ENCODE data around the gene TSPYL6. TPM values are rescaled to one million over a fixed set of nuclear protein-coding genes. Genes with fewer than 3 reads are reported as not detected.
"Not testable (repeated sequence)": the region's sequence is repeated elsewhere in the genome, so short reads cannot be mapped to it uniquely, and the experiment has no call there.

The TSPYL6 gene
- total and polyA plus RNA-seq, 9 donors = 0.05 to 0.24 (median 0.10) TPM; not detected in 4

DNA sequence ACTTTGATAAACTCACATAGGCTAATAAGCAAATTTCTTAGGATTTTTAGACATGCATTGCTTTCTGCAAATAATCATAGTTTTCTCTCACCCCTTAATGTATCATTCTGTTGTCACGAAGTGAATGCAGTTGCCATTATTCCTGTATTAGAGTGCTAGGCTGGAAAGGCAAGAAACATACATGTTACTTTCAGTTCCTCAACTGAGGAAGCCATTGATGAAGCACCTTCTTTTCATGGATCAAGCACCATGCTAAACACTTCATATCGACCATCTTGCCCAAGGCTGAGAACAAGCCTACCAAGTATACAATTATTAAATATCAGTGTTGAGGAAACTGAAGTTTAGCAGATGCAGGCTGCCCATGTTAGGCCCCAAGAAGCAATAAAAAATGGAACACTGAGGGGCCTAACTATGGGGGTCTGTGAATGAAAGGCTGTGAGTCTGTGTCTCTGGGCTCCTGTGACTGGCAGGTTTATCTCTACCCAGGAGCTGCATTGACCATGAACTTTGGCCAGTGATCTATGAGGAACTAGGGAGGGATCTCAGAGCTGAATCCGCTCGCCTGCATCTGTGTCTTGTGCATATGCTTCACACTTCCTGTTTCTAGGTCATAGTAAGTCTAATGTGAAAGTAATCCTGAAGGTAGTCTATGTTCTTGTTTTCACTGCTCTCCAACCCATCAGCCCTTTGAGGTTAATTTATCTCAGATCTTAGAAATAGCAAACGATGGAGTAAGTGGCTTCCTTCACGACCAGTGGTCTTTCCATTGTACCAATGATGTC is 16.0 kb upstream of the TSPYL6 start:
- no peak for DNase-seq
- Histone ChIP-seq H3K4me1 (ENCODE audit: insufficient read depth) (no peaks in the 10 kb centered on the region), H3K27ac (no peak overlapping the region), H3K27me3 (no peaks in the 10 kb centered on the region), H3K4me3 (no peak overlapping the region), H3K36me3 (no peaks in the 10 kb centered on the region), H3K9me3 (no peaks in the 10 kb centered on the region)
- intact Hi-C loops (cut with DNase I) = no loop called here
- 94 to 99% (median 99%) methylated on average over 6 of the region's 6 CpGs for WGBS, 3 donors
- TF ChIP-seq EP300 (IDR thresholded peaks at IDR 0.05) (no peak), POLR2A (IDR thresholded peaks at IDR 0.05) (no peak)
- TF ChIP-seq, protein P1, sequence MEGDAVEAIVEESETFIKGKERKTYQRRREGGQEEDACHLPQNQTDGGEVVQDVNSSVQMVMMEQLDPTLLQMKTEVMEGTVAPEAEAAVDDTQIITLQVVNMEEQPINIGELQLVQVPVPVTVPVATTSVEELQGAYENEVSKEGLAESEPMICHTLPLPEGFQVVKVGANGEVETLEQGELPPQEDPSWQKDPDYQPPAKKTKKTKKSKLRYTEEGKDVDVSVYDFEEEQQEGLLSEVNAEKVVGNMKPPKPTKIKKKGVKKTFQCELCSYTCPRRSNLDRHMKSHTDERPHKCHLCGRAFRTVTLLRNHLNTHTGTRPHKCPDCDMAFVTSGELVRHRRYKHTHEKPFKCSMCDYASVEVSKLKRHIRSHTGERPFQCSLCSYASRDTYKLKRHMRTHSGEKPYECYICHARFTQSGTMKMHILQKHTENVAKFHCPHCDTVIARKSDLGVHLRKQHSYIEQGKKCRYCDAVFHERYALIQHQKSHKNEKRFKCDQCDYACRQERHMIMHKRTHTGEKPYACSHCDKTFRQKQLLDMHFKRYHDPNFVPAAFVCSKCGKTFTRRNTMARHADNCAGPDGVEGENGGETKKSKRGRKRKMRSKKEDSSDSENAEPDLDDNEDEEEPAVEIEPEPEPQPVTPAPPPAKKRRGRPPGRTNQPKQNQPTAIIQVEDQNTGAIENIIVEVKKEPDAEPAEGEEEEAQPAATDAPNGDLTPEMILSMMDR (IDR thresholded peaks at IDR 0.05) = no peak

DNA sequence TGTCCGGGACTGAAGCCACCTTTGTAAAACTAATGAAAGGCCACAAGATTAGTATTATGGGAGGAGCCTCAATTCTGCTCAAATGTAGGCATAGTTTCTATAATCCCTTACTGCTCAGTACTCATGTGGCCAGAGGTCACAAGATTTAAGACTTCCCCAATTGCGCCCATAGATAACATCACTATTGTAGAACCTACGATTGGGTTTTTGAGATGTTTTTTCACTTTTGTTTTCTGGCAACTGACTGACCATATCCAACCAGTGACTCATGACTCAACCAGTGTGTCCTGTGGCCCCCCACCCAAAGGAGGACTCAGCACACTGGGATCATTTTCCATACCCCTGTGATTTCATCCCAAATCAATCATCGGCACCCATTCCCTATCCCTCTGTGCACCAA is 15.2 kb upstream of the TSPYL6 start:
- no peak for DNase-seq
- H3K27me3 ChIP-seq = no peaks in the 10 kb centered on the region
- WGBS, 3 donors = 96 to 97% (median 96%) methylated on average over 4 of the region's 4 CpGs
- TF ChIP-seq EP300 (IDR thresholded peaks at IDR 0.05) (no peak), POLR2A (IDR thresholded peaks at IDR 0.05) (no peak)
- TF ChIP-seq, protein P1 (IDR thresholded peaks at IDR 0.05) = no peak
- H3K4me3 ChIP-seq = no peak overlapping the region
- no peaks in the 10 kb centered on the region for H3K4me1 ChIP-seq (ENCODE audit: insufficient read depth)
- intact Hi-C loops (cut with DNase I) = no loop called here
- H3K9me3 ChIP-seq = no peaks in the 10 kb centered on the region
- no peaks in the 10 kb centered on the region for H3K36me3 ChIP-seq
- H3K27ac ChIP-seq = no peak overlapping the region

GRCh38 chr2:54267577-54267976 is 11.5 kb upstream of the TSPYL6 start:
- Histone ChIP-seq H3K36me3 (no peaks in the 10 kb centered on the region), H3K9me3 (no peaks in the 10 kb centered on the region), H3K27ac (no peak overlapping the region), H3K27me3 (no peaks in the 10 kb centered on the region), H3K4me1 (ENCODE audit: insufficient read depth) (no peaks in the 10 kb centered on the region), H3K4me3 (no peak overlapping the region)
- no peak for DNase-seq
- intact Hi-C loops (cut with DNase I) = no loop called here
- 53 to 73% (median 71%) methylated on average over 1 of the region's 1 CpG for WGBS, 3 donors
- TF ChIP-seq POLR2A (IDR thresholded peaks at IDR 0.05) = no peak
- TF ChIP-seq, protein P1 (IDR thresholded peaks at IDR 0.05) = no peak
- no peak for TF ChIP-seq EP300 (IDR thresholded peaks at IDR 0.05)

GRCh38 chr2:54265081-54265480 is 9.1 kb upstream of the TSPYL6 start:
- H3K27ac ChIP-seq; intact Hi-C loops (cut with DNase I); H3K4me3 ChIP-seq; DNase-seq; H3K4me1 ChIP-seq (ENCODE audit: insufficient read depth); H3K9me3 ChIP-seq; H3K36me3 ChIP-seq; H3K27me3 ChIP-seq: not testable (repeated sequence)
- WGBS, 3 donors = 50 to 81% (median 71%) methylated on average over 1 of the region's 1 CpG

DNA sequence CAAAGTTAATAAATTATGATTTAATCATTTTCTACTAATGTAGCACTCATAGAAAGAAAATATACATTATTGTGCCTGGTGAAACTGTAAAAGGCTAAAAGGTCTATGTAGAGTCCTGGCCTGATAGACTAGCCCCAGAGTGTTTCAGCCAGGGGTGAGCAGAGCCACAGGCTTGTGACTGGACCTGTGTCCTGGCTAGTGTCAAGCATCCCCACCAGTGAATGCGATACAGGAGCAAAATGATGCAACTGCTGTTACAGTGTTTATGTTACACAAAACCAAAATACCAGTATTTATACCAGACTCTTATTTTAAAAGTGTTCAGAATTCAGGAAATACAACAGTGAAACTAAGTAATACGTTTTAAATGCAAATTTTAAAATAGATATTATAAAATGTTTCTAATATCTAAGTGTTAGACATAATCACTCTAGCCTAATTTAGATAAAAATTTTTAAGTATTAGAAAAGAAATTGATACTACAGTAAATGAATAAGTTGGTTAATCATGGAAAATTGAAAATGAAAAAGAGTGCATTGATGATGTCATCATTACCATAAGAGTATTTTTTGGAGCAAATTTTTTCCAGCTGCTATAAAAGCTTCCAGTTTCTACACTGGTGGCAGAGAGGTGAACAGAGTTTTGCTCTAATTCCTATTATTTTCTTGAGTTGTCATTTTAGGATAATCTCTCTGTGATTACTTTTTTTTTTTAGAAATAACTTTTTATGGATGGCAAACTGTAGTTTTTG is 6.2 kb upstream of the TSPYL6 start:
- H3K4me3 ChIP-seq = no peak overlapping the region
- 30 to 57% (median 40%) methylated on average over 2 of the region's 2 CpGs for WGBS, 3 donors
- TF ChIP-seq, protein P1 (IDR thresholded peaks at IDR 0.05) = no peak
- TF ChIP-seq EP300 (IDR thresholded peaks at IDR 0.05) (no peak), POLR2A (IDR thresholded peaks at IDR 0.05) (no peak)
- DNase-seq = no peak
- no peaks in the 10 kb centered on the region for H3K36me3 ChIP-seq
- no peaks in the 10 kb centered on the region for H3K27me3 ChIP-seq
- H3K4me1 ChIP-seq (ENCODE audit: insufficient read depth) = peaks cover 1% of the 10 kb centered on the region
- intact Hi-C loops (cut with DNase I) = no loop called here
- no peak overlapping the region for H3K27ac ChIP-seq
- no peaks in the 10 kb centered on the region for H3K9me3 ChIP-seq
